CD14-positive monocyte (primary cell): Measurements from ENCODE around the gene NUP107. TPM values are rescaled to one million over a fixed set of nuclear protein-coding genes. Genes with fewer than 3 reads are reported as not detected.
A peak's percentile ranks its signal among the peaks of the same experiment; 100 is the strongest.

Experiments used
- DNase-seq, 3 donors: peaks; one replicate each; pipeline ENCODE4 v3.0.0-alpha.2; 2011 to 2022
- H2AFZ ChIP-seq: 2 replicates; pipeline ENCODE4 v1.6.0; 2012; ENCODE audit warnings: mild to moderate bottlenecking, low read depth, low read length, inconsistent platforms; ENCODE audit not compliant: insufficient read depth, poor library complexity, severe bottlenecking
- H3K27ac ChIP-seq, 2 donors: 1 replicate in 1 of 2; 2 replicates in 1 of 2; pipeline ENCODE4 v1.5.1; 2012 to 2013; ENCODE audit warnings: low read length in 2 of 2, control low read depth in 1 of 2, inconsistent platforms in 1 of 2, low read depth in 1 of 2, mild to moderate bottlenecking in 1 of 2
- H3K27me3 ChIP-seq, 2 donors: one replicate each; pipeline versions ENCODE4 v1.6.0 to v1.6.1; 2011 to 2013; ENCODE audit warnings: low read length in 2 of 2; ENCODE audit not compliant: control insufficient read depth in 2 of 2, insufficient read depth in 2 of 2
- H3K36me3 ChIP-seq, 2 donors: replicated peaks in 1 of 2; 1 replicate in 1 of 2; 2 replicates in 1 of 2; pipeline versions ENCODE4 v1.5.1 to v1.6.1; 2012 to 2013; ENCODE audit warnings: low read length in 2 of 2, control low read depth in 1 of 2, inconsistent platforms in 1 of 2, mild to moderate bottlenecking in 1 of 2; ENCODE audit not compliant: insufficient read depth in 2 of 2, control insufficient read depth in 1 of 2
- H3K4me1 ChIP-seq, 2 donors: 1 replicate in 1 of 2; 2 replicates in 1 of 2; pipeline versions ENCODE4 v1.5.1 to v1.6.1; 2012 to 2013; ENCODE audit warnings: low read length in 2 of 2, control low read depth in 1 of 2, inconsistent platforms in 1 of 2, mild to moderate bottlenecking in 1 of 2, moderate library complexity in 1 of 2; ENCODE audit not compliant: insufficient read depth in 2 of 2, control insufficient read depth in 1 of 2
- H3K4me2 ChIP-seq: replicated peaks from 2 replicates; pipeline ENCODE3; 2012; ENCODE audit warnings: low read length, moderate library complexity, mild to moderate bottlenecking; ENCODE audit not compliant: poor library complexity, severe bottlenecking; ENCODE audit errors: extremely low read depth
- H3K4me3 ChIP-seq, 3 experiments: fragments of 200-600 bp in 1 of 3; sonication (generic) in 1 of 3; replicated peaks in 1 of 3; 1 replicate in 2 of 3; 2 replicates in 1 of 3; pipeline ENCODE4 v1.5.1; 2011 to 2013; ENCODE audit warnings: low read length in 3 of 3, mild to moderate bottlenecking in 3 of 3, control low read depth in 2 of 3, low read depth in 2 of 3, inconsistent platforms in 1 of 3, moderate library complexity in 1 of 3
- H3K79me2 ChIP-seq: 2 replicates; pipeline ENCODE4 v1.6.0; 2012; ENCODE audit warnings: mild to moderate bottlenecking, control low read depth, inconsistent platforms, low read length, moderate library complexity; ENCODE audit not compliant: insufficient read depth
- H3K9ac ChIP-seq: 2 replicates; pipeline ENCODE4 v1.6.0; 2017; ENCODE audit warnings: low read length, mild to moderate bottlenecking; ENCODE audit not compliant: insufficient read depth, poor library complexity, severe bottlenecking
- H3K9me3 ChIP-seq, 2 donors: replicated peaks in 1 of 2; 1 replicate in 1 of 2; 2 replicates in 1 of 2; pipeline versions ENCODE4 v1.5.1 to v1.6.1; 2012 to 2013; ENCODE audit warnings: low read length in 2 of 2, control low read depth in 1 of 2; ENCODE audit not compliant: control insufficient read depth in 1 of 2, insufficient read depth in 1 of 2
- H4K20me1 ChIP-seq: 2 replicates; pipeline ENCODE4 v1.6.0; 2012; ENCODE audit warnings: mild to moderate bottlenecking, low read length, control low read depth, moderate library complexity; ENCODE audit not compliant: insufficient read depth
- H3K27ac Mint-ChIP-seq, 7 donors: one replicate each; pipeline ENCODE4 v1.8.0; 2020; ENCODE audit warnings: mild to moderate bottlenecking in 7 of 7, mixed read lengths in 7 of 7, moderate library complexity in 6 of 7, inconsistent platforms in 2 of 7
- H3K27me3 Mint-ChIP-seq, 3 donors: one replicate each; pipeline ENCODE4 v1.8.0; 2021 to 2022; ENCODE audit warnings: low read depth in 3 of 3, mild to moderate bottlenecking in 3 of 3, mixed read lengths in 3 of 3, moderate library complexity in 3 of 3, inconsistent platforms in 1 of 3
- H3K36me3 Mint-ChIP-seq, 2 donors: one replicate each; pipeline ENCODE4 v1.8.0; 2020; ENCODE audit warnings: mixed read lengths in 2 of 2, inconsistent platforms in 1 of 2, mild to moderate bottlenecking in 1 of 2
- H3K4me1 Mint-ChIP-seq: one replicate; pipeline ENCODE4 v1.8.0; 2020; ENCODE audit warnings: mild to moderate bottlenecking, mixed read lengths
- H3K4me3 Mint-ChIP-seq, 2 donors: one replicate each; pipeline ENCODE4 v1.8.0; 2020; ENCODE audit warnings: mild to moderate bottlenecking in 2 of 2, mixed read lengths in 2 of 2, moderate library complexity in 1 of 2
- H3K9me3 Mint-ChIP-seq, 7 donors: one replicate each; pipeline ENCODE4 v1.8.0; 2020 to 2022; ENCODE audit warnings: mixed read lengths in 7 of 7, mild to moderate bottlenecking in 6 of 7, moderate library complexity in 6 of 7, inconsistent platforms in 2 of 7
- CTCF ChIP-seq: fragments of 200-600 bp; IDR thresholded peaks from one replicate; pipeline ENCODE4 v1.8.0; 2022; ENCODE audit warnings: antibody characterized with exemption, mild to moderate bottlenecking
- WGBS: methylation state at CpG from one replicate; pipeline ENCODE4 v1.1.5; 2013; ENCODE audit warnings: missing lambda C conversion rate; ENCODE audit not compliant: insufficient coverage; 5-methylcytosine and 5-hydroxymethylcytosine counted together
- intact Hi-C, 2 donors: fragments of 100-400 bp; cut with micrococcal nuclease; formaldehyde crosslinking; loops; one replicate each; pipeline versions ENCODE4 v1.15.0 to v1.15.1; 2023
- polyA plus RNA-seq, 3 donors: library from polyadenylated mRNA; depleted of rRNA in 1 of 3; unstranded in 2 of 3; stranded (reverse) in 1 of 3; fragments of 300-500 nt in 2 of 3; fragments of >200 nt in 1 of 3; fragmentation: Illumina TruSeq in 2 of 3; gene quantifications; 1 replicate in 2 of 3; 2 replicates in 1 of 3; pipeline ENCODE4 v1.2.3, GENCODE V29; 2012 to 2021

Gene NUP107
- polyA plus RNA-seq, 3 donors = 6.7 to 20.5 (median 10.7) TPM

- Histone ChIP-seq H4K20me1 (peaks cover 100% of the 10 kb centered on the region), H3K4me1 (no peaks in the 10 kb centered on the region), H3K4me2 (no peak overlapping the region), H3K9me3 (no peaks in the 10 kb centered on the region), H3K79me2 (peaks cover 100% of the 10 kb centered on the region), H3K27ac (peak overlapping the region in 1 of 2 donors; percentile 51), H3K4me3 (no peak overlapping the region), H3K27me3 (no peaks in the 10 kb centered on the region), H3K36me3 (peaks cover 29 to 71% of the 10 kb centered on the region in 2 donors), H2AFZ (no peak overlapping the region), H3K9ac (no peak overlapping the region)
- peak overlapping the region in 1 of 7 donors; percentile 42 for H3K27ac Mint-ChIP-seq
- DNase-seq = no peak
- peaks cover 32 to 60% of the 10 kb centered on the region in 2 donors for H3K36me3 Mint-ChIP-seq
- no CpG with 5 or more reads among the region's 3 CpGs for WGBS
- no peak for TF ChIP-seq CTCF
- no peaks in the 10 kb centered on the region for H3K27me3 Mint-ChIP-seq
- H3K4me1 Mint-ChIP-seq = peaks cover 5% of the 10 kb centered on the region
- intact Hi-C loops = no loop called here
- no peak overlapping the region for H3K4me3 Mint-ChIP-seq
- H3K9me3 Mint-ChIP-seq = no peaks in the 10 kb centered on the region
Observed at GRCh38 chr12:68648179-68648578, 38.6 kb upstream of the NUP107 start.

GRCh38 chr12:68665016-68665569 is 21.7 kb upstream of the NUP107 start:
- H3K4me3 ChIP-seq = no peak overlapping the region
- WGBS = 69% methylated on average over 2 of the region's 3 CpGs
- H3K9me3 Mint-ChIP-seq = no peaks in the 10 kb centered on the region
- no peak overlapping the region for H3K4me2 ChIP-seq
- intact Hi-C loops = no loop called here
- H3K79me2 ChIP-seq = no peaks in the 10 kb centered on the region
- H3K36me3 Mint-ChIP-seq = peaks cover 19 to 26% of the 10 kb centered on the region in 2 donors
- H3K27me3 ChIP-seq = no peaks in the 10 kb centered on the region
- H4K20me1 ChIP-seq = peaks cover 45% of the 10 kb centered on the region
- peaks cover 17 to 44% of the 10 kb centered on the region in 2 donors for H3K36me3 ChIP-seq
- H3K4me3 Mint-ChIP-seq = no peak overlapping the region
- H3K4me1 Mint-ChIP-seq = no peaks in the 10 kb centered on the region
- no peaks in the 10 kb centered on the region for H3K27me3 Mint-ChIP-seq
- DNase-seq = no peak
- H3K9me3 ChIP-seq = no peaks in the 10 kb centered on the region
- H3K4me1 ChIP-seq = no peaks in the 10 kb centered on the region
- H3K27ac Mint-ChIP-seq = peak overlapping the region in 2 of 7 donors; percentile 21 to 78
- no peak overlapping the region for H3K9ac ChIP-seq
- H2AFZ ChIP-seq = no peak overlapping the region
- TF ChIP-seq CTCF = no peak
- no peak overlapping the region for H3K27ac ChIP-seq
